ENCODE results near the gene ATP1B3.

DNA sequence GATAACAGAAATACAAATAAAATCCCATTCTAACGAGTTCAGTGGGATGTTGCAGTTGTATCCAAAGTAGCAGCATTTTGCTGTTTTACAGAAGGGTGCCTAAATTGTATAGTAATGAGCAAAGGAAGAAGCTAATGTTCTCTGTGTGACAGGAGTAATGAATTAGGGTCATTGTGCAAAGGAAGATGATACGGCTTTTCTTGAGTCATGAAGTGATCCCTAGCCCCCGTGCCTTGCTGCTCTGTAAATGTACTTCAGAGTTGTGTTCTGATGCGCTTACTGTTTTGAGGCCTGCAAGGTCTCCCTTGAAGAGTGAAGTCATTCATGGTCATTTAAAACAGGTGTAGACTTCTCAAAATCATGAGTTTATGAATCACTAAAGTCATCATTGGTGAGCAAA lies 37.9 kb downstream of the ATP1B3 start:
- TF ChIP-seq, protein P1, sequence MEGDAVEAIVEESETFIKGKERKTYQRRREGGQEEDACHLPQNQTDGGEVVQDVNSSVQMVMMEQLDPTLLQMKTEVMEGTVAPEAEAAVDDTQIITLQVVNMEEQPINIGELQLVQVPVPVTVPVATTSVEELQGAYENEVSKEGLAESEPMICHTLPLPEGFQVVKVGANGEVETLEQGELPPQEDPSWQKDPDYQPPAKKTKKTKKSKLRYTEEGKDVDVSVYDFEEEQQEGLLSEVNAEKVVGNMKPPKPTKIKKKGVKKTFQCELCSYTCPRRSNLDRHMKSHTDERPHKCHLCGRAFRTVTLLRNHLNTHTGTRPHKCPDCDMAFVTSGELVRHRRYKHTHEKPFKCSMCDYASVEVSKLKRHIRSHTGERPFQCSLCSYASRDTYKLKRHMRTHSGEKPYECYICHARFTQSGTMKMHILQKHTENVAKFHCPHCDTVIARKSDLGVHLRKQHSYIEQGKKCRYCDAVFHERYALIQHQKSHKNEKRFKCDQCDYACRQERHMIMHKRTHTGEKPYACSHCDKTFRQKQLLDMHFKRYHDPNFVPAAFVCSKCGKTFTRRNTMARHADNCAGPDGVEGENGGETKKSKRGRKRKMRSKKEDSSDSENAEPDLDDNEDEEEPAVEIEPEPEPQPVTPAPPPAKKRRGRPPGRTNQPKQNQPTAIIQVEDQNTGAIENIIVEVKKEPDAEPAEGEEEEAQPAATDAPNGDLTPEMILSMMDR (IDR thresholded peaks at IDR 0.05) = no peak
- no peak for TF ChIP-seq POLR2A (IDR thresholded peaks at IDR 0.05)

All from lower leg skin (tissue), 3 donors.